ENCODE data around the gene R3HDM4.

DNA sequence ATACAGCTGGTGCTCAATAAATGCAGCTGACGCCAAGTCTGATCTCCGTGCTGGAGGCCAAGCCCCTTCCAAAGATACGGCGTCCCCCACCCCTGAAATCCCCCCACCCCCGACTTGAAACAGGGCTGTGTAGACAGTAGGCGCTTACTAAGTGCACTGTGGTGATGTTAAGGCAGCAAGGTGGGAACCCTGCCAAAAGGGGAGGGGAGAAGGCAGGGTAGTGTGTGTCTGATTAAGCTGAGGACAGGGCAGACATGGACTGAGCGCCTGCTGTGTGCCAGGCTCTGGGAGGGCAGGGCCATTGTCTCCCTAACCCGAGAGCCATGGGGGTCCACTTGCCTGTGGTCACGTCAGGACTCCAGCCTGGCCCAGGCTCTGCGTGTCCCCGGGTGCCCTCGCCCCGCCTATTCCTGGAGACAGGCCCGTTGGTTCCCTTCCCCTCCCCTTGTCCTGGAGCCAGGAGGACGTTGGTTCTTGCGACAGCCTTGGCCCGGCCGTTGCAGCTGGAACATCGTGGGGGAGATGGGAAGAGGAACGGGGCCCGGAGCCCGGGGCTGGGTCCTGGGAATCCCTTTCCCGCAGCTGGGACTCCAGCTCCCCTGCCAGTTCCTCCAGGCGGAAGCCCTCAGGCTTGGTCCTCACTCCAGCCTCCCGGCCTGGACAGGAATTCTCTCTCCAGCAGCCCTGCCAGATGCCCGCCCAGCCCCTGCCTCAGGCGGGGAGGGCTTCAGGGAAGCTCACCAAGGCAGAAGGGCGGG lies 62.6 kb downstream of the R3HDM4 start:
- TF ChIP-seq, protein P1, sequence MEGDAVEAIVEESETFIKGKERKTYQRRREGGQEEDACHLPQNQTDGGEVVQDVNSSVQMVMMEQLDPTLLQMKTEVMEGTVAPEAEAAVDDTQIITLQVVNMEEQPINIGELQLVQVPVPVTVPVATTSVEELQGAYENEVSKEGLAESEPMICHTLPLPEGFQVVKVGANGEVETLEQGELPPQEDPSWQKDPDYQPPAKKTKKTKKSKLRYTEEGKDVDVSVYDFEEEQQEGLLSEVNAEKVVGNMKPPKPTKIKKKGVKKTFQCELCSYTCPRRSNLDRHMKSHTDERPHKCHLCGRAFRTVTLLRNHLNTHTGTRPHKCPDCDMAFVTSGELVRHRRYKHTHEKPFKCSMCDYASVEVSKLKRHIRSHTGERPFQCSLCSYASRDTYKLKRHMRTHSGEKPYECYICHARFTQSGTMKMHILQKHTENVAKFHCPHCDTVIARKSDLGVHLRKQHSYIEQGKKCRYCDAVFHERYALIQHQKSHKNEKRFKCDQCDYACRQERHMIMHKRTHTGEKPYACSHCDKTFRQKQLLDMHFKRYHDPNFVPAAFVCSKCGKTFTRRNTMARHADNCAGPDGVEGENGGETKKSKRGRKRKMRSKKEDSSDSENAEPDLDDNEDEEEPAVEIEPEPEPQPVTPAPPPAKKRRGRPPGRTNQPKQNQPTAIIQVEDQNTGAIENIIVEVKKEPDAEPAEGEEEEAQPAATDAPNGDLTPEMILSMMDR (IDR thresholded peaks at IDR 0.05): no peak
- TF ChIP-seq POLR2A (IDR thresholded peaks at IDR 0.05): no peak
